HFF-Myc (cell line): Measurements from ENCODE around the gene TEKT2.

Experiments used
- DNase-seq: peaks from one replicate; pipeline ENCODE4 v3.0.0-alpha.2; 2011; ENCODE audit warnings: low read depth; ENCODE audit errors: extremely low read depth
- H3K4me3 ChIP-seq: replicated peaks from 2 replicates; pipeline ENCODE4 v1.5.1; 2011; ENCODE audit warnings: low read depth, mild to moderate bottlenecking, control low read depth, low read length
- TF ChIP-seq, protein P1 (sequence below): IDR thresholded peaks from 2 replicates; pipeline ENCODE4 v1.5.1; 2012; ENCODE audit warnings: mild to moderate bottlenecking, low read depth, low read length, control low read depth; ENCODE audit errors: missing control alignments

The TEKT2 gene

DNA sequence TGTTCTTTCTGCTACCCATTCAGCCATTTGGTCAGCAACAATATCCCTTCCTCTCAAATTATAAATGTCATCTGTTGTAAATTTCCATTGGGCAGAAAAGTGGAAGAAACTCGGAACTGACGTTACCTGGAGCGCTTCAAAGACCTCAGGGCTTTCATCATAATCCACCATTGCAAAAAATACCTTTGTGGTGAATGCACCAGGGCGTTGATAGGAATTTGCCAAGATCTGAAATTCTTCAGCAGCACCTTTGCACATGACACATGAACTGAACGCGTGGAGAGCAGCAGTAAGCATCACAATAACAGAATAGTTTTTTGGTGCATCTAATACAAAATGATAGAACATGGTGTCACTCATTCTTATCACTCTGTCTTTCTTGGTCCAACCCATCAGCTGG lies 3.1 kb upstream of the TEKT2 start:
- no peak for DNase-seq
- TF ChIP-seq, protein P1, sequence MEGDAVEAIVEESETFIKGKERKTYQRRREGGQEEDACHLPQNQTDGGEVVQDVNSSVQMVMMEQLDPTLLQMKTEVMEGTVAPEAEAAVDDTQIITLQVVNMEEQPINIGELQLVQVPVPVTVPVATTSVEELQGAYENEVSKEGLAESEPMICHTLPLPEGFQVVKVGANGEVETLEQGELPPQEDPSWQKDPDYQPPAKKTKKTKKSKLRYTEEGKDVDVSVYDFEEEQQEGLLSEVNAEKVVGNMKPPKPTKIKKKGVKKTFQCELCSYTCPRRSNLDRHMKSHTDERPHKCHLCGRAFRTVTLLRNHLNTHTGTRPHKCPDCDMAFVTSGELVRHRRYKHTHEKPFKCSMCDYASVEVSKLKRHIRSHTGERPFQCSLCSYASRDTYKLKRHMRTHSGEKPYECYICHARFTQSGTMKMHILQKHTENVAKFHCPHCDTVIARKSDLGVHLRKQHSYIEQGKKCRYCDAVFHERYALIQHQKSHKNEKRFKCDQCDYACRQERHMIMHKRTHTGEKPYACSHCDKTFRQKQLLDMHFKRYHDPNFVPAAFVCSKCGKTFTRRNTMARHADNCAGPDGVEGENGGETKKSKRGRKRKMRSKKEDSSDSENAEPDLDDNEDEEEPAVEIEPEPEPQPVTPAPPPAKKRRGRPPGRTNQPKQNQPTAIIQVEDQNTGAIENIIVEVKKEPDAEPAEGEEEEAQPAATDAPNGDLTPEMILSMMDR = no peak
- H3K4me3 ChIP-seq = no peak overlapping the region

DNA sequence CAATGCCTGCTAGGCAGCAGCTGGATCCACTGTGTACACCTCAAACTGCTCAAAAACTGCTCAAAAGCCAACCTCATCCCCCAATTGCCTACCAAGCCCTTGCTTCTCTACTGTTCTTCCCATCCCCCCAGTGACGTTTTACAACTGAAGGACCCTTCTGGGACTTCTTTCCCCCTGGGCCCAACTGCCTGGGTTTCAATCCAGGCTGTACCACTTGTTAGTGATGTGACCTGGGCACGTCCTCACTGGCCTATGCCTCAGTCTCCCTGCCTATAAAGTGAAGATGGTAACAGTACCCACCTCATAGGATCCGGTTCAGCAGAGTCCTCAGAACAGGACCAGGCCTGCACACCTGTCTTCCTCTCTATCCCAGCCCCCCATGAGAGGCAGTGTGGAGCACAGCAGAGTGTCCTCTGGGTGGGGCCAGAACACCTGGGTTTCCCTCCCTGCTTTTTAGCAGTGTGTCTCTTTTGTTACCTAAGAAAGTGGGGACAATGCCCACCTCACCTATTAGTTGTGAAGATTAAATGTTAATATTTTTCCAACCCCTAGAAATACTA lies 1.9 kb upstream of the TEKT2 start:
- no peak for DNase-seq
- no peak overlapping the region for H3K4me3 ChIP-seq
- TF ChIP-seq, protein P1 = no peak

DNA sequence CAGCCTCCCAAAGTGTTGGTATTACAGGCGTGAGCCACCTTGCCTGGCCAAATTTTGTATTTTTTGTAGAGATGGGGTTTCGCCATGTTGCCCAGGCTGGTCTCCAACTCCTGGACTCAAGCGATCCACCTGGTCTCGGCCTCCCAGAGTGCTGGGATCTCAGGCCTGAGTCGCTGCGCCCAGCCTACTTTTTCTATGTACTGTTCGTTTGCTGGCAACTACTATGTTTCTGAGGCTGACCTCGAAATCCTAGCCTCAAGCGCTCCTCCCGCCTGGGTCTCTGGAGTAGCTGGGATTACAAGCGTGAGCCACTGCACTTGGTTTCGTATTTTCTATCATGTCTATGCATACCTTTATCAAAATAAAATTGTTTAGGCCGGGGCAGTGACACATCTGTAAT lies 675 bp upstream of the TEKT2 start:
- DNase-seq = no peak
- TF ChIP-seq, protein P1 = no peak
- no peak overlapping the region for H3K4me3 ChIP-seq

DNA sequence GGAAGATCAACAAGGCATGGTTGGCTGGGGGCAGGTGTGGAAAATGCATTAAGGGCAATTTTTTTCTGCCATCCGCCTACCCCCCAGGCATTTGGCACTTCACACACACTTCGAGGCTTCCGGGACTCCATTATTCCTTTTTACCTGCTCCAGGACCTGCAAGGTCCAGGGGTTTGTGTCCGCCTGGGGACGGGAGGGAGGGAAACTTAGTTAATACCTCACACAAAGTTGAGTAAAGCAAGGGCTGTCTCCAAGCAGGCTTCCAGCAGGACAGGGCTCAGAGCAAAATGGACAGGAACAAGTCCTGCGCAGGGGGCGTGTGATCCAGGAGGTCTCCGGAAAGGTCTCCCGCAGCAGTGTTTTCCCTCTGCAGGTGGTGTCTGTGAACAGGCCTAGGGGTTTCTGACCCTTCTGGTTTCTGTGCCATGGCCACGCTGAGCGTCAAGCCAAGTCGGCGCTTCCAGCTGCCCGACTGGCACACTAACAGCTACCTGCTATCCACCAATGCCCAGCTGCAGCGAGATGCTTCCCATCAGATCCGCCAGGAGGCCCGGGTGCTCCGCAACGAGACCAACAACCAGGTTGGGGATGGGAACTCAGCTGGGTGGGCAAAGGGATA lies 712 bp downstream of the TEKT2 start:
- TF ChIP-seq, protein P1 = no peak

DNA sequence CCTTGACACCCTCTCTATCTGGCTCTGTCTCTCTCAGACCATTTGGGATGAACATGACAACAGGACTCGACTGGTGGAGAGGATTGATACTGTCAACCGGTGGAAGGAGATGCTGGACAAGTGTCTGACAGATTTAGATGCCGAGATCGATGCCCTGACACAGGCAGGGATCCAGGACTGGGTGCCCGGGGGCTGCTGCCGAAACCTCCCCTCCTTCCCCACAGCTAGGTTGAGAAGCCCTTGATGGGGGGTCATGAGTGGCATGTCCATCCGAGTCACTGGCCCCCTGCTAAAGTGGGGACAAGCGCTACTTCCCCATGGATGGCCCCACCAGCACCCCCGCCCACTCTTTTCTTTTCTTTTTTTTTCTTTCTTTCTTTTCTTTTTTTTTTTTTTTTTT lies 1.2 kb downstream of the TEKT2 start:
- no peak for DNase-seq
- TF ChIP-seq, protein P1 = no peak
- H3K4me3 ChIP-seq = no peak overlapping the region

More for the DNA sequence above, 712 bp downstream of the TEKT2 start:
- DNase-seq = no peak
- peak overlapping the region; percentile 33 for H3K4me3 ChIP-seq

DNA sequence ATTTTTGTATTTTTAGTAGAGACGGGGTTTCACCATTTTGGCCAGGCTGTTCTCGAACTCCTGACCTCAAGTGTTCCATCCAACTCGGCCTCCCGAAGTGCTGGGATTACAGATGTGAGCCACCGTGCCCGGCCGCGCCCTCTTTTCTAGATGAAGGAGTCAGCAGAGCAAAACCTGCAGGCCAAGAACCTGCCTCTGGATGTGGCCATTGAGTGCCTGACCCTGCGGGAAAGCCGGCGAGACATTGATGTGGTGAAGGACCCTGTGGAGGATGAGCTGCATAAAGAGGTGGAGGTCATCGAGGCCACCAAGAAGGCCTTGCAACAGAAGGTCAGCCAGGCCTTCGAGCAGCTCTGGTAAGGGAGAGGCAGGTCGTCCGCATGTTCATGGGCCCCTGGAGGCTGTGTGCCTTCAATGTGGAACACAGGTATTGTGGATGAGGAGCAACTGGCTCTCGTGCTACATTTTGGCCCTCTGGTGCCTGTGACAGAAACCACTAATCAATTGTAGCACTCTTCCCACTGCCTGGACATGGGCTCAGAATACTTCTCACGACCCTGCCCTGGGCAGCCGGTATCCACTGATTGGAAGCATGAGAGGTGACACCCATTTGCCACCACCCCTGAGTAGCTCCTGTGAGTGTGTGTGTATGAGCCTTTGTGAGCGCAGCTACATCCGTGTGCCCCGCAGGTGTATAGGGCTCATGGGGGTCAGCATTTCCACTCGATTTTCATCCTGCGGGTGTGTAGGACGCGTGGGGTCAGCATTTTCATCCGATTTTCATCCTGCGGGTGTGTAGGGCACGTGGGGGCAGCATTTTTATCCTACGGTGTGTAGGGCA lies 2.0 kb downstream of the TEKT2 start:
- TF ChIP-seq, protein P1 = no peak
- DNase-seq = no peak
- no peak overlapping the region for H3K4me3 ChIP-seq
